Measurements from ENCODE around the gene IFT43. TPM values are rescaled to one million over a fixed set of nuclear protein-coding genes. Genes with fewer than 3 reads are reported as not detected.

Gene IFT43
- polyA plus RNA-seq, 1 experiment: 41.4 TPM

DNA sequence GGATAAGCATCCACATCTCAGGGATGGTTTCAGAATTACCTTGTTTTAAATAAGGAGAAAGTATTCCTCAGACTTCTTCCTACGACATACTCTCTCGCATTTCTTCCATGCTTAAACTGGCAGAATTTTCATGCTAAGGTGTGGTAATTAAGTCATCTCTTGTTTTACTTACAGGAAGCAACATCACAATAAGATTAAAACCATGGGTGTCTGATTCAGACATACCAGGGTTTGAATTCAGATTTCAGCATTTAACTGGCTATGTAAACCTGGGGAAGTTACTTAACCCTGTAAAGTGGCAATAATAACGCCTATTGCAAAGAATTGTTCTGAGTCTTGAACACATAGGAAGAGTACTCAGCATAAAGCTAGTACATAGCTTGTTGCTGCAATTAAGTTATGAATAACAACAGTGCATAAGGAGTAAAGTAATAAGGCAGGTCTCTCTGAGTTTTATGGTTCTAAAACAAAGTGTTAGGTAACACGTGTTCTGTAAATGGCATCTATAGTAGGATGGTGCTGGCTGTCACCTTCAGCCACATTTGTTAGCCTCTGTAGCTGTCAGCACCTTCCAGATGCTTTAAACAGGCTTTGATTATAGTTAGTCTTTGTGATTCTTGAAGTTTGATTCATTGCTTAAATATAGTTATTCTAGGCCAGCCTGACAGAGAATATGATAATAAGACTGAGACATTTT is 38.8 kb downstream of the IFT43 start:
- Histone ChIP-seq H3K27ac (ENCODE audit: low read depth, low read length) (no peak overlapping the region), H3K9me3 (ENCODE audit: control insufficient read depth, insufficient read depth, low read length) (no peaks in the 10 kb centered on the region; the same call in 1 of the 2 replicates), H3K4me3 (ENCODE audit: low read depth, low read length) (no peak overlapping the region), H3K27me3 (ENCODE audit: control insufficient read depth, insufficient read depth, low read length) (no peaks in the 10 kb centered on the region)
- TF ChIP-seq, protein P1, sequence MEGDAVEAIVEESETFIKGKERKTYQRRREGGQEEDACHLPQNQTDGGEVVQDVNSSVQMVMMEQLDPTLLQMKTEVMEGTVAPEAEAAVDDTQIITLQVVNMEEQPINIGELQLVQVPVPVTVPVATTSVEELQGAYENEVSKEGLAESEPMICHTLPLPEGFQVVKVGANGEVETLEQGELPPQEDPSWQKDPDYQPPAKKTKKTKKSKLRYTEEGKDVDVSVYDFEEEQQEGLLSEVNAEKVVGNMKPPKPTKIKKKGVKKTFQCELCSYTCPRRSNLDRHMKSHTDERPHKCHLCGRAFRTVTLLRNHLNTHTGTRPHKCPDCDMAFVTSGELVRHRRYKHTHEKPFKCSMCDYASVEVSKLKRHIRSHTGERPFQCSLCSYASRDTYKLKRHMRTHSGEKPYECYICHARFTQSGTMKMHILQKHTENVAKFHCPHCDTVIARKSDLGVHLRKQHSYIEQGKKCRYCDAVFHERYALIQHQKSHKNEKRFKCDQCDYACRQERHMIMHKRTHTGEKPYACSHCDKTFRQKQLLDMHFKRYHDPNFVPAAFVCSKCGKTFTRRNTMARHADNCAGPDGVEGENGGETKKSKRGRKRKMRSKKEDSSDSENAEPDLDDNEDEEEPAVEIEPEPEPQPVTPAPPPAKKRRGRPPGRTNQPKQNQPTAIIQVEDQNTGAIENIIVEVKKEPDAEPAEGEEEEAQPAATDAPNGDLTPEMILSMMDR (IDR thresholded peaks at IDR 0.05; ENCODE audit: low read depth, low read length): no peak
- DNase-seq (ENCODE audit: low read depth, low spot score): no peak
- ChIA-PET POLR2A (no interaction called here), CTCF (no interaction called here)

DNA sequence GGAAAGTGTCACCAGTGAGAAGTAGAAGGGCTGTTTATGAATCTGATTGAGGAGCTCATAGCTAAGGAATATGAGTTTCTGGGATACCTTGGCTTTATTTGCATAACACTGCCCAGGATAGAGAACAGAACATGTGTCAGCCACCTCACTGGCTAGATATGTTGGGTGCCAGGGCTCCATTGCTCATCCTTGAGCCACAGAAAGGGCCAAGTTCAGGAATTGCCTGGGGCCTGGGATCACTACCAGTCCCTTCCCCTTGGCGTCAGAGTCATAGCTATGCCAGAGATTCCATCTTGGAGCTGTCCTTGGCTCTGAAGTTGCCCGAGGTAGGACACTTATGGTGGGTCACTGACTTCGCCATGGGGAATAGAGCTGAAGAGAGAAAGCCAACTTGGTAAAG is 49.0 kb downstream of the IFT43 start:
- CTCF ChIA-PET: interaction anchor here (1.1 to 2.5 kb wide), 2 partner anchors 16 to 352 kb away, joined by 3 to 16 read pairs; no protein-coding TSS in a partner anchor
- Histone ChIP-seq H3K9me3 (ENCODE audit: control insufficient read depth, insufficient read depth, low read length) (no peaks in the 10 kb centered on the region), H3K27me3 (ENCODE audit: control insufficient read depth, insufficient read depth, low read length) (no peaks in the 10 kb centered on the region), H3K27ac (ENCODE audit: low read depth, low read length) (no peak overlapping the region), H3K4me3 (ENCODE audit: low read depth, low read length) (no peak overlapping the region)
- DNase-seq (ENCODE audit: low read depth, low spot score): no peak
- POLR2A ChIA-PET: no interaction called here
- TF ChIP-seq, protein P1 (IDR thresholded peaks at IDR 0.05; ENCODE audit: low read depth, low read length): no peak

DNA sequence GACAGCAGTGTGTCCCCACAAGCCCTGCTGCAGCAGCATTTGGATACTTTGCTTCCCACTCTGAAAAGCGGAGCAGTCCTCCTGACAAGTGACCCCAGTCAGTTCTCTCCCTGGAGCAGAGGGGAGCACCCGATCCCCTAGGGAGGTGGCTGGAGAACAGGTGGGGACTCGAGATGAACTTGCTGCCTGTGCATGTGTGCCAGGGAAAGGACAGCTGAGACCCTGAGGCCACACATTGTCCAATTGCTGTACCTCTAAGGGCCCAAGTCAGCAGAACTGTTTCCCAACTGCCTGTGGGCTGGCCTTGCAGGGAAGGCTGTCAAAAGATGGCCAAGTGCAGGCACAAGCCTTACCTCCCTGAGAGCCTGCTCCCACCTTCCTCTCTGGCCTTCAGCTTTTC is 55.1 kb downstream of the IFT43 start:
- Histone ChIP-seq H3K27me3 (ENCODE audit: control insufficient read depth, insufficient read depth, low read length) (no peaks in the 10 kb centered on the region), H3K9me3 (ENCODE audit: control insufficient read depth, insufficient read depth, low read length) (no peaks in the 10 kb centered on the region), H3K4me3 (ENCODE audit: low read depth, low read length) (no peak overlapping the region), H3K27ac (ENCODE audit: low read depth, low read length) (no peak overlapping the region)
- no peak for DNase-seq (ENCODE audit: low read depth, low spot score)
- ChIA-PET POLR2A (no interaction called here), CTCF (interaction anchor here (1.0 to 2.0 kb wide), 3 partner anchors 9 to 312 kb away, joined by 3 to 12 read pairs (median 3); no protein-coding TSS in a partner anchor)
- TF ChIP-seq, protein P1 (IDR thresholded peaks at IDR 0.05; ENCODE audit: low read depth, low read length): no peak

DNA sequence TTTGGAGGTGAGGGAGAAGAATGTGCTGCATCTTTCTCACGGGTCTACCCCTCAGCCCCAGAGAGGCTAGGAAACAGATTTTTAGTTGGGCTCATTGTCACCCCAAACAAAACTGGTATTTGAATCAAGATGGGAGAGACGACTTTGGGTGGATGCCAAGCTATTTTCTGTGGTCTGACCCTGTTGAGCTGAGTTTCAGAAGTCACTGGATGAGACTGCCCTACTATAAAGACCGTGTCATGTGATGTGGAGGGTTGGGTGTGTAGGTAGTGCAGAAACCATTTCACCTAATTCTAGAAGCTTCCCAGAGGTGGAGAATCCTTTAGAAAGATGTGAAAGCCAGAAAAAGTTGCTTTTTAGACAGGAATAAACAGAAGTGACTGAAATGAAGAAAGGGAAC is 60.2 kb downstream of the IFT43 start:
- no peak for DNase-seq (ENCODE audit: low read depth, low spot score)
- Histone ChIP-seq H3K4me3 (ENCODE audit: low read depth, low read length) (no peak overlapping the region), H3K27ac (ENCODE audit: low read depth, low read length) (no peak overlapping the region), H3K9me3 (ENCODE audit: control insufficient read depth, insufficient read depth, low read length) (no peaks in the 10 kb centered on the region), H3K27me3 (ENCODE audit: control insufficient read depth, insufficient read depth, low read length) (no peaks in the 10 kb centered on the region)
- TF ChIP-seq, protein P1 (IDR thresholded peaks at IDR 0.05; ENCODE audit: low read depth, low read length): no peak
- POLR2A ChIA-PET: no interaction called here
- CTCF ChIA-PET: interaction anchor here (2.8 to 8.8 kb wide), 3 partner anchors 307 to 342 kb away, joined by 10 to 192 read pairs (median 74); no protein-coding TSS in a partner anchor

DNA sequence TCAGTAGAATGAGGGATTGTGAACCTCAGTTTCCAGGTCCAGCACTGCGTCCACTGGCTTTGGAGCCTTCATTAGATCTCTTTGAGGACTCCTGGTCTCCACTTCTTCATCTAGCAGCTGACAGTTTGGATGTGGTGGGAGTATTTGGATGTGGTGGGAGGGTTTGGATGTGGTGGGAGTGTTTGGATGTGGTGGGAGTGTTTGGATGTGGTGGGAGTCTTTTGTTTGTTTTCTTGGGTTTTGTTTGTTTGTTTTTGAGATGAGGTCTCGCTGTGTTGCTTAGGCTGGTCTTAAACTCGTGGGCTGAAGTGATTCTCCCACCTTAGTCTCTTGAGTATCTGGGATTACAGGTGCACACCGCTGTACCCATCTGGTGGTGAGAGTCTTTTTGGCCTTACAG is 64.7 kb downstream of the IFT43 start:
- POLR2A ChIA-PET: no interaction called here
- TF ChIP-seq, protein P1 (IDR thresholded peaks at IDR 0.05; ENCODE audit: low read depth, low read length): no peak

More for the DNA sequence above, 64.7 kb downstream of the IFT43 start:
- CTCF ChIA-PET: interaction anchor here (0.6 to 9.8 kb wide), 42 partner anchors 8 to 597 kb away, joined by 3 to 192 read pairs (median 5); partner anchors contain the start of gene GPATCH2L
- DNase-seq (ENCODE audit: low read depth, low spot score): no peak
- Histone ChIP-seq H3K27me3 (ENCODE audit: control insufficient read depth, insufficient read depth, low read length) (no peaks in the 10 kb centered on the region), H3K9me3 (ENCODE audit: control insufficient read depth, insufficient read depth, low read length) (no peaks in the 10 kb centered on the region), H3K4me3 (ENCODE audit: low read depth, low read length) (no peak overlapping the region), H3K27ac (ENCODE audit: low read depth, low read length) (no peak overlapping the region)

Data from AG04450 (cell line).